HG03139 (cell line): ENCODE data around the gene KIAA1755.

ENCODE experiments used
- ATAC-seq: cut with Tn5 transposase; IDR thresholded peaks from one replicate; pipeline ENCODE4 v1.9.1; 2021; ENCODE audit not compliant: unreplicated experiment

The KIAA1755 gene

DNA sequence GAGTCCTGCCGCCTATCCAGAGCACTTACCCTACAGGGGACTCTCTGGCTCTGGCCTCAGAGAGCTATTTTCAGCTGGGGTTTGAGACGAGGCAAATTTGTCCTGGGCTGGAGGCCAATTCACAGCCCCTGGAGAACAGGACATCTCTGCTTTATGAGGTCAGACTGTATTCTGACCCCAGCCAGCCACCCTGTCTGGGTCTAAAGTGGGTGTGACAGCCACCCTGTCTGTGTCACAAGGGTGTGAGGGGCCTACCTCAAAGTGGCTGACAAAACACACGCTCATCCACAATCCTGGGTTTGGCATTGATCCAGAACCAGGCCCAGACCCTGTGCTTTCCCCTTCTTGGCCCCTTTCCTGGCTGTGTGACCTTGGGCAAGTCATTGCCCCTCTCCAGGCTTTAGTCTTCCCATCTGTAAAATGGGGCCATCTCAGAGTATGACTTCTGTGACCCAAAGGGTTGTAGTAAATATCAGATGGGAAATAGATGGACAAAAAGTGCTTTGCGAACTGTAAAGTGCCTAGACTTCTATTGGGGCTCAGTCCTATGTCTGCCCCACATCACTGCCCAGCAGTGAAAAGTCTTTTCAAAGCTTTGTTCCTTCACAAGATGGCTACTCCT, 51.4 kb downstream of the KIAA1755 start:
- no peak for ATAC-seq

DNA sequence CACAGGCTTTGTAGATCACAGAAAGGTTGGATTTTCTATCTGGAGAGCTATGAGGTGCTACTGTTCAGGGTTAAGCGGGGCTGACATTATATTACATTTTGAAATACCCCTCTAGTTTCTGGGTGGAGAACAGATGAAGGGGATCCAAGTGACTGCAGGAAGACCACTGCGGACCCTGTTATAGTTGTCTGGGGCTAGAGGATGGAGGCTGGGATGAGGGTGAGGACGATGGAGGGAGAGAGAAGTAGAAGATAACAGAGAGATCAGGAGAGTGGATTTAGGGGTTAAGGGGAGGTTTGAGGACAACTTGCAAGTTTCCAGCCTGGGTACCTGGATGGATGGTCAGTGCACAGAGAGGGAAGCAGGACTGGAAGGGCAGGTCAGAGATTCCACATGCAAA, 52.0 kb downstream of the KIAA1755 start:
- ATAC-seq = no peak

- no peak for ATAC-seq
Observed at GRCh38 chr20:38208088-38208487, 52.4 kb downstream of the KIAA1755 start.

DNA sequence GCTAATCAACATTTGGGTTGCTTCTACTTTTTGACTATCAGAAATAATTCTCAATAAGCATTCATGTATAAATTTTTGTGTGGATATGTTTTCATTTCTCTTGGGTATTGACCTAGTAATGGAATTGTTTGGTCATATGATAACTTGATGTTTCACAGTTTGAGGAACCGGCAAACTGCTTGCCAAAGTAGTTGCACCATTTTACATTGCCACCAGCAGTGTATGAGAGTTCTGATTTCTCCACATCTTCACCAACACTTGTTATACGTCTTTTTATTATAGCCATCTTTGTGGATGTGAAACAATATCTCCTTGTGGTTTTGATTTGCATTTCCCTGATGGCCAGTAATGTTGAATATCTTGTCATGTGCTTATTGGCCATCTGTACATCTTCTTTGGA, 52.9 kb downstream of the KIAA1755 start:
- no peak for ATAC-seq

DNA sequence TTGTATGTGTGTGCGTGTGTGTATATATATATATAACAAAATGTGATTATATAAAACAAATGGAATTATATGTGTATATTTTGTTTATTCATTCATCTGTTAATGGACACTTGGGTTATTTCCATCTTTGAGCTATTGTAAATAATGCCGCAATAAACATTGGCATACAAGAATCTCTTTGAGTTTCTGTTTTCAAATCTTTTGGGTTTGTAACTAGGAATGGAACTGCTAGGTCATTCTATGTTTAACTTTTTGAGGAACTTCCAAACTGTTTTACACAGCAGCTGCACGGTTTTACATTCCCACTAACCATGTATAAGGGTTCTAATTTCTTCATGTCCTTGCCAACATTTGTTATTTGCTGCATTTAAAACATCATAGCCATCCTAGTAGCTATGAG, 55.5 kb downstream of the KIAA1755 start:
- ATAC-seq = no peak

DNA sequence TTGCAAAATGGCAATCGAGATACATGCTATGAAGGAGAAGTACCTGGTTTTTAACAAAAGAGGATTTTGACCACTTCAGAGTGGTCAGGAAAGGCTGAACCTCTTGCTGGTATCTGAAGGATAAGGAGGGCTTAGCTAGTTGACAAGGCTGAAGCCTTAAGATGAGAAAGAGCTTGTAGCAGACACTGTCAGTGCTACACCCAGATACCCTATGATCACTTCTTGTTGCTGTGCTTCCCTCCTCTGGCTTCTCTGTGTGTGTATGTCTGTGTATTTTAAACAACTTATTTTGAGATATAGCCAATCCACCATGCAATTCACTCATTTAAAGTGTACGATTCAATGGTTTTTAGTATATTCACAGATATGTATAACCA, 56.6 kb downstream of the KIAA1755 start:
- no peak for ATAC-seq

DNA sequence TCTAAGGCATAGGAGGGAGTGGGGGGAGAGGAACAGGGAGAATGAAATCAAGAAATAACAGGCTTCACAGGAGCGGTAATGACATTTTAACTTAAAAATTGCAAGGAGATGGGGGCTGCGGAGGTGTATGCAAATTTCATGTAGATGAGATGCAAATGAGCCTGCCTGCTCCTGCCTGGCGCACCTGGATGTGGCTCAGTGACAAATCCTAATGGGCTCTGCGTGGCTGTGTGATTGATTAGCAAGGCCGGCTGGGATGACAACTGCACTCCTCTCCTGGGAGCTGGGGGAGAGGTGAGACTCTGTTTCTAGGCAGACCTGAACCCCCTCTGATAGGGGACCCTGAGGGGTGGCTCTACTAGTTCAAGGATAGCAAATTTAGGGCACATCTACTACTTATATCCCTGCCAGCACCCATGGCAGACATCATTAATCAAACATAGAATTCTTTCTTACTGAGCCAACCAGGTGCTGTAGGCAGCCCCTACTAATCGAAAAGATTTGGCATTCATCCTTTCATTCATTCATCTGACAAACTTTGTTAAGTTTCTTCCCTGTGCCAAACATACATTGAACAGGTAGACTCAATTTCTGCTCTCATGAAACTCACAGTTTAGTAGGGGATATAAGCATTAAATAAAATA, 57.1 kb downstream of the KIAA1755 start:
- ATAC-seq = no peak

GRCh38 chr20:38202982-38203293, 57.6 kb downstream of the KIAA1755 start:
- no peak for ATAC-seq

DNA sequence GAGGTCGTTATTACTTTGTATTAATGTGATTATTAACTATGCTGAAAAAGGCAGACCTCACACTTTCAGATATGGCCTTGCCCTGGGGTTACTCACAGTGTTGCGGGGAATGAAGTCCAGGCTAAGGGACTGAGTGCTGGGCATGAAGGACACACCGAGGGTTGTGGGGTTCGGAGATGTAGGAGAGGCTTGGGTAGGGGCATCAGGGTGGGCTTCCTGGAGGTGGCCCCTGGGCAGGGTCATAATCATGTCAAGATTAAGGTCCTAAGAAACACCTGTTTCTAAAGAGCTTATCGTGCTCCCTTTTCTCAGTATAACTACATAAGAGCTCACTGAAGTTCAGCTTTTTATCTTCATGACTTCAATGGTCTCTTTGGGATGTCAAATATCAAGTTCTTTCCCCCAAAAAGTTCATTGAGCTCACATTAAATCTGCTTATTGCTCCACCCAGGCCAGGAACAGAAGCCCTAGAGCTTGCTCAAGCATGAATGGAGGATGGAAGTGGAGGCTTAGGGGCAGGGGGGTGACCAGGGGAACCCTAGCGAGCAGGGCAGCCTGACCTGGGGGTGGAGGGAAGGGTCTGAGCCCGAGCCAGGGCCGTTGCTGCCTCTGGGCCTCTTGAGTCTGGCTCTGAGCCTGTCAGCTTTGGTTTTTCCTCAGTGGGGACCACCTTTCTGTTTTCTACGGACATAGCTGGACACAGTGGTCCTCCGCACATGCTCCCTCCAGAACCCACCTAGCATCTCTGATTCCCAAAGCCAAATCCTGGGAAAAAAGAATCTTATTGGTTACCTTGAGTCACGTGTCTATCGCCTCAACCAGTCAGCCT, 58.2 kb downstream of the KIAA1755 start:
- no peak for ATAC-seq

GRCh38 chr20:38201356-38201755, 59.2 kb downstream of the KIAA1755 start:
- ATAC-seq = no peak

- ATAC-seq = no peak
Observed at GRCh38 chr20:38200646-38201045, 59.9 kb downstream of the KIAA1755 start.

- ATAC-seq = no peak
Observed at GRCh38 chr20:38199501-38200390, 60.8 kb downstream of the KIAA1755 start.

DNA sequence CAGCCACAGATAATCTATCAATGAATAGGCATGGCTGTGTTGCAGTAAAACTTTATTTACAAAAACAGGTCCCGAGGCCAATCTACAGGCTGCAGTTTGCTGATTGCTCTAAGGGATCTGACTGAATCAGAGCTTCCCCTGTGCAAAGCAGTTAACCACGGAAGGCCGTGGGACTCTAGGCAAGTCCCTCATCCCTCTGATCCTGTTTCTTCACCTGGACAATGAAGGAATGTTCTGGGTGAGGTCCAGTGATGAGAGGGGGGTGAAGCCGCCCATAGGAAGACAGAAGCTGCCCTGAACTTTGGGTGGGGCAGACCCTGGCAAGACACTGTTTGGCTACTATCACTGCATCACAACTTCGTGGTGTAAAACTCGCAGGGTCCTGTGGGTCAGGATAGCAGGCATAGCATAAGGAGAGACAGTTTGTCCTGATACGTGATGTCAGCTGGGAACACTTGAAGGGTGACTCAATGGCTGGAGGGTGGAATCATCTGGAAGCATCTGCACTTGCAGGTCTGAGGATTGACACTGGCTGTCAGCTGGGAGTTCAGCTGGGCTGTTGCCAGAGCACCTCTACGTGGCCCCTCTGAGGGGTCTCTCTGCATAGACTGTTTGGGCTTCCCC, 62.2 kb downstream of the KIAA1755 start:
- no peak for ATAC-seq

DNA sequence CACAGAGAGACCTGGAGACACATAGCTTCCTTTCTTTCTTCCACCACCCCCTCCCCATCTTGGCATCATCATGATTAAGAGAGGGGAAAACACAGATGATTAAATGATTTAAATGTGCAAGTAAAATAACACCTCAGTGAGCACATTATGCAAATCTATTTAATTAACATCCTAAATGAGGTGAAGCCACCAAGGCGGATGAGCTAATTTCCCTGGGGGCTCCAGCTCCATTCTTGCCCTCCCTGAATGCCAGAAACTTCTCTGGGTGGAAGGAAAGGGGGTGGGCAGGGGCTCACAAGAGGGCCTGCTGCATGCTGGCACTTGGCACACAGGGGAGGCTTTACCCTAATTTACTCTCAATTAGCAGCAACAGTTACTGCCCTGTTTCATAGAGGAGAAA, 62.9 kb downstream of the KIAA1755 start:
- ATAC-seq = no peak

- ATAC-seq = no peak
Observed at GRCh38 chr20:38197217-38197616, 63.3 kb downstream of the KIAA1755 start.

DNA sequence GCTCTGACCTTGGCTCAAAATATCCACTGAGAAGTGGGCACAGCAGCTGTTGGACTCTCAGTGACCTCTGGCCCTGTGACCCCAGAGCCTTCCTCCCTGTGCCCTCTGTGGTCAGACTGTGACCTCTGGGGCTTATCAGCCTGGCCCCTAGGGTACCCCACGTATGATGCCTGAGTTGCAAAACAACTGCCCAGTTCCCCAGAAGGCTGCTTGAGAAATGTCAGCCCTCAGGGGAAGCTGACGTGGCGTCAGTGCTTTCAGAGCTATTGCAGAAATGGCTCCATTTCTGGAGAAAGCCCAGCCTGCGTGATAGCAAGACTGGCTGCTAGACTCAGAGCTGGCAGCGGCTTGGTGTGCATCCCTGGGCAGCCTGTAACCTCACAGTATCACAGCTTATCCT, 63.9 kb downstream of the KIAA1755 start:
- no peak for ATAC-seq

GRCh38 chr20:38196076-38196475, 64.5 kb downstream of the KIAA1755 start:
- ATAC-seq = no peak

- no peak for ATAC-seq
Observed at GRCh38 chr20:38195521-38195920, 65.0 kb downstream of the KIAA1755 start.

DNA sequence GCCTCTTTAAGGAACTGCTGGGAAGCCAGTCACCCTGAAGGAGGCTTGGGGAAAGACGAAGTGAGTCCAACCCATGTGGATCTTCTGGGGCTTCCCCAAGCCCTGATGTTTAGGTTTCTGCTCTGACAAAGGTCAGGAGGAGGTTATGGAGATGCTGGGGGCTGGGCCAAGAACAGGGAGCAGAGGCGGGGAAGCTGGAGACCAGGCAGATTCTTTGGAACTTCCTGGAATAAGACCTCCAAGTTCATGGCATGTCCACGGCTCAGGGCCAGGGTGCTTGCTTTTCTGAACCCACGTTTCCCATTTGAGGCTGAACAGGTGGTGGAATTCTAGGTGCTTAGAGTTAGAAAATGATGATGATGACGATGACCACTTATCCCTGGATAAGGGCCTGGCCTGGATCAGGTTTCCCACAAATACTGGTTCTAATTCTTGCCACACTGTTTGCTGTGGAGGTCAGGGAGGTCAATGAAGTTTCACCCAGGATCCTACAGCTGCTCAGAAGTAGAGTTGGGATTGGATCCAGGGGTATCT, 65.5 kb downstream of the KIAA1755 start:
- ATAC-seq = no peak

DNA sequence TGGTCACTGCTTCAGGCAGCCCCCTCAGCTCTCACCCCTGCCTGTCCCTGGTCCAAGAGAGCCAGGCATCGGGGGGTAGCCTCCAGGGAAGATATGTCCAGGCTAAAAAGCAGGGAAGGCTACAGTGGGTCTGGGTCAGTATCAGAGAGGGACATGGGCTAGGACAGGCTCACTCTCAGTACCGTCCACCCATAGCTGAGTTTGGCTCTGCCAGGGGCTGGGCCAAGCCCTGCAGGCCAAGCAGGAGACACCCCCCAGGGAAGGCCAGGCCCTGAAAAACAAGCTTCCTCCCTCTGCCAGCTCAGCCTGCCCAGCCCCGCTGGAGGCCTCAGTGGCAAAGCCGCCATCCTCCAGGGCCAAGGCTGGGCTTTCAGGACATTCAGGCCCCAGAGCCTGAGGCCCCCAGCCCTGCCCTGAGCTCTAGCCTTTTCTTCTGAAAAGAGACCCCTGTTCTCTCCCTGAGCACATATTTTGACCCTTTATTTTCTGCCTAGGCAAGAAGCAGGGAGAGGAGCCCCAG, 66.9 kb downstream of the KIAA1755 start:
- no peak for ATAC-seq
